ENCODE results near the gene TTLL10. TPM values are rescaled to one million over a fixed set of nuclear protein-coding genes. Genes with fewer than 3 reads are reported as not detected.
"Not testable (repeated sequence)": the region's sequence is repeated elsewhere in the genome, so short reads cannot be mapped to it uniquely, and the experiment has no call there.

The TTLL10 gene
- total RNA-seq, 1 donor from 2014 or later: 0.71 TPM

DNA sequence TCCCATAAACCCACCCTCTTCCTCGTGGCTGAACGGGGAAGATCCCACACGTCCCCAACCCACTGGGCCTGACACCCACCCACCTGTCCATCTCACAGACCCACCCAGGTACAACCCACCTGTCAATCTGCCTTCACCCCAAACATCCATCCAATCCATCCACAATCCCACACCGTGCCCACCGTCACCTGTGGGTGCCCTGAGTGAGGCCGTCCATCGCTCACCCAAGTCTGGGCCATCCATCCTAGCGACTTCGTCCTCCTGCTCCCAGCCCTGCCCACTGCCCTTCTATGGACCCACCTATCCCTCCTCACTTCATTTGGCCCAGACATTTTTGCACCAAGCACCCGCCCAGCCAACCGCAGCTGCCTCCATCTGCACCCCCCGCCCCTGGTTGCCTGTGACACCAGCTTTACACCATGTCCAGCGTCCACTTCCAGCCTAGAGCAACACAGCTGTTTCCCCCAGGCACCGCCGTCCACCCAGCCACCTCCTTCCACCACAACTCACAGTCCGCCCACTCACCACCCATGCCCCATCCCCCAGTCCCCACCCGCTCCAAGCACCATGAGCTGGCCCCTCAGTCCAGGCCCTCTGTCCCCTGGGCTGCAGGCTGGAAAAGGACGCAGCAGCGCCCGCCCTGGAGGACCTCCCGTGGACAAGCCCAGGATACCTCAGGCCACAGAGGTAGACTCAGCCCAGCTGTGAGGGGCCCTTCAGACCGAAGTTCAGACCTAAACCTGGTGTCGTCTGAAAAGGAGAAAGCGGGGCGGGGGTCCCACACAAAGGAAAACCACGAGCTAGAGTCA, 7.7 kb downstream of the TTLL10 start:
- ATAC-seq: no peak
- intact Hi-C loops (cut with DNase I): no loop called here
- no peak for DNase-seq (ENCODE audit: low spot score)

DNA sequence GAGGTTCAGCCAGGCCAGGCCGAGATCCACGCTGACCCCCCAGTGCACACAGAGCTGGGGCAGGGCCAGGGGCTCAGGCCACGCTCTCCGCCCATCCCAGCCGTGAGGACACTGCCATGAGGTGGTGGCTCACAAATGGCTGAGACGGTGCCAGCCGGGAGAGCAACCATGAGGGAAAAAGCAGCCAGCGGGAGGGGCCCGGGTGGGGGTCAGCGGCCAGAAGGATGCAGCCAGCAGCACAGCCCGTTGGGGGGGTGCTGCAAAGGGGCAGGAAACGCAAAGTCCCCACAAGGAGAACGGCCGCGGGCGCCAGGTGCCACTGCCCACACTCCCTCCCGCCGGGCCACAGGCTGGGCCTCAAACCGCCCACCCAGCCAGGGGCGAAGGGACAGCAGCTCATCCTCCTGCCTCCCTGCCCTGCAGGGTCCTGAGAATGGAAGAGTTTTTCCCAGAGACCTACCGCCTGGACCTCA, 8.3 kb downstream of the TTLL10 start:
- no peak for ATAC-seq
- intact Hi-C loops (cut with DNase I): no loop called here
- DNase-seq (ENCODE audit: low spot score): no peak

DNA sequence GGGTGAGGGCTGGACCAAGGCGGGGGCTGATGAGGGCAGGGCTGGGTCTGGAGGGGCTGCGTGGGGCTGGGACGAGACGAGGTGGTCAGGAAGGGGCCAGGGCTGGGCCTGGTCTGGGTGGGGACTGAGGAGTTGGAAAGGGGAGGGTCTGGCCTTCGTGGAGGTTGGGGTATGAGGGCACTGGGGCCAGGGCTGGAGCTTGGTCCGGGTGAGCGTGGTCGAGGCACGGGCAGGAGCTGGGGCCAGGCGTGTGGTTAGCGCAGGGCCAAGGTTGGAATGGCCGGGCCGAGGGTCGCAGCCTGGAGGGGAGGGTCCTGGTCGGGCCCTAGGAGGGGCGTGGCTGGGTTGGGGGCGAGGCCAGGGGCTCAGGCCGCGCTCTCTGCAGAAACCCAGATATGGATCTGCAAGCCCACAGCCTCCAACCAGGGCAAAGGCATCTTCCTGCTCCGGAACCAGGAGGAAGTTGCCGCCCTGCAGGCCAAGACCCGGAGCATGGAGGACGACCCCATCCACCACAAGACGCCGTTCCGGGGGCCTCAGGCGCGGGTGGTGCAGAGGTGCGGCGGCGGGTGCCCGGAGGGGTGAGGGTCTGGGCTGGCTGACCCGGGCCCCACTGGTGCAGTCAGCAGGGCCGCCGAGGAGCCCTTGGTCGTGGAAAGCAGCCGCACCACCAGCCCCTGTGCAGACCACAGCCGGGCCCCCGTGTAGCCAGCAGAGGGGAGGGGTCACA, 9.0 kb downstream of the TTLL10 start:
- ATAC-seq (no peak), DNase-seq (ENCODE audit: low spot score) (no peak)
- intact Hi-C loops (cut with DNase I): no loop called here

DNA sequence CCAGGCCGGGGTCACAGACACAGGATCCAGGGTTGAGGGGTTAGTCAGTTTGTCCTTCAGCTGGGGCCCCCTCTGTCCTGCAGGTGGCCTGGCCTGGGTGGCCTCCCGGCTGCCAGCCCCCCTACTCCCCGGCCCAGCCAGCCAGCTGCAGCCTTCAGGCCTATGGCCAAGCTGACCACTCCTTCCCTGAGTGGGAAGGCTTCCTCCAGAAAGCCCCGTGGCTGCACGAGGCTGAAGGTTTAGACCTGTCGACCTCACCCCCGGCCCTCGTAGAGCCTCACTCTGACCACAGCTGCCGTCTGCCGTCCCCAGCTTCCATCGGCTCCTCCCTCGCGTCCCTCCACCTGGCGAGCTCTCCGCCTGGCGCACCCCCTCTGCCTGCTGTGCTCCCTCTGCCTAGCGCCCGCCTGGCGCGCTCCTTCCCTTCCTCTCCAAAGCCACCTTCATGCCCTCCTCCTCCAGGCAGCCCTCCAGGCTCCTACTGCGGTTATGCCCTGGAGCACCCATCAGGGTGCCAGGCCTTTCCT, 9.6 kb downstream of the TTLL10 start:
- intact Hi-C loops (cut with DNase I): no loop called here
- ATAC-seq: no peak
- no peak for DNase-seq (ENCODE audit: low spot score)

DNA sequence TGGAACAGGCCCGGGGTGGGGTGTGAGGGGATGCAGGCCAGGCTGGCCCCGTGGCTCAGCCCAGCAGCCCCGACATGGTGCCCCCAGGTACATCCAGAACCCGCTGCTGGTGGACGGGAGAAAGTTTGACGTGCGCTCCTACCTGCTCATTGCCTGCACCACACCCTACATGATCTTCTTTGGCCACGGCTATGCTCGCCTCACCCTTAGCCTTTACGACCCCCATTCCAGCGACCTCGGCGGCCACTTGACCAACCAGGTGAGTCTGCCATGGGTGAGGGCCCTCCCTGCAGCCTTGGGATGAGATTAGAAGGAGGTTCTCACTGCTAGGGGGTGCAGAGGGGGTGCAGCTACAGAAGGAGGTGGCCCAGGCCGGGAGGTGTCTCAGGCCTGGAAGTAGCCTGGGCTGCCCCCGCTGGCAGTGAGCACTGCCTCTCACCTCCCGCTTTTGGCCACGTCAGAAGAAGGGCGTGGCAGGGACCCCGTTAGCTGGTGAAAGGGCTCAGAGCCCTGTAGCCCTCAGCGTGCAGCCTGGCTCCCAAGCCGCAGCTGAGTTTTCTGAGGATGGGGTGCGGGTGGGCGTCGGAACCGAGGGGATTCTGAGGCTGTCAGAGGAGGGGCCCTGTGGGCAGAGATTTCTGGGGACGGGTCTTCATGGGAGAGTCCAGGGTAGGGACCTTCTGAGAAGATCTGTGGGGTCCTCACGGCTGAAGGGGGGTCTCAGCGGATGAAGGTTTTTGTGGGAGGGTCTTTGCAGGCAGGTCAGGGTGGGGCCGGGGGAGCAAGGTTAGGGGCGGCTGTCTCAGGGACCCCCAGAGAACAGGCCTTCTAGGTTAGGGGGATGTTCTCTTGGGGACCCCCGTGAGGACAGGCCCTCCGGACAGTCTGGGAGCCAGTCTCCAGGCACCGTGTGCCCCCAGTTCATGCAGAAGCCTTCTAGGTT, 10.4 kb downstream of the TTLL10 start:
- ATAC-seq (no peak), DNase-seq (ENCODE audit: low spot score) (no peak)
- intact Hi-C loops (cut with DNase I): no loop called here

DNA sequence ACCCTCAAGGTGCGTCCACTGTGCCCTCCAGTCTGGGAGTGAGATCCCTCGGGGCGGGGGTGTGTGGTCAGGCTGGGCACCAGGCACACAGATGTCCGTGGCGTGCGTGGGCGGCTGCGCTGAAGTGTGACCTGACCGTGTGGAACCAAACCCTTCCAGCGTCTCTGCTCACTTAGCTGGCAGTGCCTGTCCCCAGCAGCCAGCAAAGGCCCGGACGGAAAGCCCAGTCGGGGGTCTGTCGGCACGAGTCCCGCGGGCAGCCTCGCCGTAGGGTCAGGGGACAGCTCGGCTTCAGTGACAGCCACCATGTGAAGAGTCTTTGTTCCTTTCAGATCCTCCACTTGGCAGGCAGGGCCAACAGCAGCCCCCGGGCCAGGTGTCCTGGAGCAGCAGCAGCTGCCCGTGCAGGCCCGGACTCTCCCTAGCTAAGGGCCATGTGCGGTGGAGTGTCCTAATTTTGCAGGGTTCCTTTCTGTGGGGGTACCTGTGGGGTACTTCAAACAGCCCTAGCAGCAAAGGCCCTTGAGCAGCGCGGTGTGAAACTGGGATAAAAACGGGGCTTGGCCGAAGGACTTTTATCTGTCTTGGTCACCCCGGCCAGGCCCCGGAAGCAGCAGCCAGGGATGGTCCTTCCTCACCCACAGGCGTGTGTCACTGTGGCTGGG, 11.6 kb downstream of the TTLL10 start:
- intact Hi-C loops (cut with DNase I): no loop called here
- no peak for DNase-seq (ENCODE audit: low spot score)
- ATAC-seq: no peak

DNA sequence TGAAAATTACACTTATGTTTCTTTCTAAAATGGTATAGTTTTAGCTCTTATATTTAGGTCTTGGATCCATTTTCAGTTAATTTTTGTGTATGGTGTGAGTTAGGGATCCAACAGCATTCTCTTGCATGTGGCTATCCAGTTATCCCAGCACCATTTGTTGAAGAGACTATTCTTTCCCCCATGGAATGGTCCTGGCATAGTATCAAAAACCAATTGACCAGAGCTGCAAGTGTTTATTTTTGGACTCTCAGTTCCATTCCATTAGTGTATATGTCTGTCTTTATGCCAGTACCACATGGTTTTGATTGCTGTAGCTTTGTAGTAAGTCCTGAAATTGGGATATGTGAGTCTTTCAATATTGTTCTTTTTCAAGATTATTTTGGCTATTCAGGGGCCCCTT, 14.3 kb downstream of the TTLL10 start:
- no peak for DNase-seq (ENCODE audit: low spot score)
- intact Hi-C loops (cut with DNase I): no loop called here
- no peak for ATAC-seq

DNA sequence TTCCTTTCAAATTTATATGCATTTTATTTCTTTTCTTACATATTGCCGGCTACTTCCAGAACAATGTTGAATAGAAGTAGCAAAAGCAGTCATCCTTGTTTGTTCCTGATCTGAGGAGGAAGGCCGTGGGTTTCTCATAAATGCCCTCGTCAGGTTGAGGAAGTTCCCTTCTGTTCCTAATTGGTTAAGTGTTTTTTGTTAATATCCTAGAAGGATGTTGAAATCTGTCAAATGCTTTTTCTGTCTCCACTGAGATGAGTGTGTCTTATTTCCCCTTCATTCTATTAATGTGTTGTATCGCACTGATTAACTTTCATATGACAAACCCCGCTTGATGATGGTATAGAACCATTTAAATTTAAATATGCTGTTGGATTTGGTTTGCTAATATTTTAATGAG, 15.4 kb downstream of the TTLL10 start:
- ATAC-seq: no peak
- intact Hi-C loops (cut with DNase I): no loop called here
- DNase-seq (ENCODE audit: low spot score): no peak

DNA sequence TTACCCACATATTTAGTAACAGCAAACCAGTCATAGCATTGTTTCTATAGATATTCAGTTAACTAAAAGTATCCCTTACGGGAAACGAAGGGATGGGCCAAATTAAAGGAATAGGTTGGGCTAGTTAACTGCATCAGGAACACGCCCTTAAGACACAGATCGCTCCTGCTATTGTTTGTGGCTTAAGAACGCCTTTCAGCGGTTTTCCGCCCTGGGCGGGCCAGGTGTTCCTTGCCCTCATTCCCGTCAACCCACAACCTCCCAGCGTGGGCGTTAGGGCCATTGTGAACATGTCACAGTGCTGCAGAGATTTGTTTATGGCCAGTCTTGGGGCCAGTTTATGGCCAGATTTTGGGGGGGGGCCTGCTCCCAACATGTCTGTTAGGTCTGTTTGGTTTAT, 18.1 kb downstream of the TTLL10 start:
- DNase-seq (ENCODE audit: low spot score): no peak
- no peak for ATAC-seq
- intact Hi-C loops (cut with DNase I): no loop called here

DNA sequence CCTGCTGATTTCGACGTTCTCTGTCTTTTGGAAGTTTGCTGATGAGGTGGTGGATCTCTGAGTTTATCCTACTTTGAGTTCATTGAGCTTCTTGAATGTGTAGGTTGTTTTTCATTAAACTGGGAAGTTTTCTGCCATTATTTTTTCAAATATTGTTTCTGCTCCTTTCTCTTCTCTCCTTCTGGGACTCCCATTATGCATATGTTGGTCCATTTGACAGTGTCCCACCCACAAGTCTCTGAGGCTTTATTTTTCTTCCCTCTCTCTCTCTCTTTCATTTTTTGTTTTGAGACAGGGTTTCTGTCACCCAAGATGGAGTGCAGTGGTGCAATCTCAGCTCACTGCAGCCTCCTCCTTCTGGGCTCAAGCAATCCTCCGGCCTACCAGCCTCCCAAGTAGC, 21.0 kb downstream of the TTLL10 start:
- ATAC-seq (no peak), DNase-seq (ENCODE audit: low spot score) (no peak)
- intact Hi-C loops (cut with DNase I): no loop called here

DNA sequence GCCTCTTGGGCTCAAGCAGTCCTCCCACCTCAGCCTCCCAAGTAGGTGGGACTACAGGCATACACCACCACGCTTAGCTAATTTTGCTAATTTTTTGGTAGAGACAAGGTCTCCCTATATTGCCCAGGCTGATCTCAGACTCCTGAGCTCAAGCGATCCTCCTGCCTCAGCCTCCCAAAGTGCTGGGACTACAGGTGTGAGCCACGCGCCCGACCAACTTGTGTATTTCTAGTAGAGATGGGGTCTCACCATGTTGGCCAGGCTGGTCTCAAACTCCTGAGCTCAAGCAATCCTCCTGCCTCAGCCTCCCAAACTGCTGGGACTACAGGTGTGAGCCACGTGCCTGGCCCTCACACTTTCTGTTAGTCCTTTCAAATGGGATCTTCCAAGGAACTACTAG, 22.0 kb downstream of the TTLL10 start:
- ATAC-seq; intact Hi-C loops (cut with DNase I); DNase-seq (ENCODE audit: low spot score): not testable (repeated sequence)

DNA sequence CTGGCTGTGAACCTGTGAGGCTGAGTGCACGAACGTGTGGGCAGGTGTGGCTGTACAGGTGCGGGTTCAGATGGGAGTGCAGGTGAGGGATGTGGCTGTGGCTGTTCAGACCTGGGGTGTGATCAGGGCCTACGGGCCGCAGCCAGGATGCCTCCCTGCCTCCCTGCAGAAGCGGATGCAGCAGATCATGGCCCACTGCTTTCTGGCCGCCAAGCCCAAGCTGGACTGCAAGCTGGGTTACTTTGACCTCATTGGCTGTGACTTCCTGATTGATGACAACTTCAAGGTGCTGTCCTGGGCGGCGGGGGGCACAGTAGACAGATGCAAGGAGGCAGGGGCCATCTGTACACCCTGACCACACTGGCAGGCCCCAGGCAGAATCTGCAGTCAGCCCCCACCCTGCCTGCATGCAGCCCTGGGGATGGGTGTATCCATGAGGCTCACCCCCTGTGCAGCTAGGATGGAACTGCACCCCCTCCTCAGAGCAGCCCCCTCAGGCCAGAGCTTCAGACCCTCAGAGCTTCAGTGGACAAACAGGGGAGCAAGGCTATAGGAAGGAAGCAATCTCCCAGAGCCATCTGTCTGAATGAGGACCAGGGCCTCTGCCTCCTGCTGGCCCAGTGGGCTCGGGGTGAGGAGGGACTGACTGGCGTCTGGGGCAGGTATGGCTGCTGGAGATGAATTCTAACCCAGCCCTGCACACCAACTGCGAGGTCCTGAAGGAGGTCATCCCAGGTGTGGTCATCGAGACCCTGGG, 22.9 kb downstream of the TTLL10 start:
- intact Hi-C loops (cut with DNase I): no loop called here

DNA sequence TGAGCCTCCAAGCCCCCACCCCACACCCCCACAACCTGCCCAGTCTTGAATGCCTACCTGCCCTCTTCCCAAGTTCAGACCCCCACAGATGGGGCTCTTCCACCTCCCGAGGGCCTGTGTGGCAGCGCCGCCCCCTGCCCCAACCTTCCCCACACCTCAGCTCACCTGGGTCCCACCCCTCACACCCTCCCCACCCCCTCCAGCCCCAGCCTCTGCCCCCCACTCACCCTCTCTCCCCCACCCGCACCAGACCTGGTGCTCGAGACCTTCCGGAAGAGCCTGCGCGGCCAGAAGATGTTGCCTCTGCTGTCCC, 23.5 kb downstream of the TTLL10 start:
- DNase-seq (ENCODE audit: low spot score): no peak
- no peak for ATAC-seq
- intact Hi-C loops (cut with DNase I): no loop called here

More for the DNA sequence above, 22.9 kb downstream of the TTLL10 start:
- DNase-seq (ENCODE audit: low spot score): no peak
- no peak for ATAC-seq

DNA sequence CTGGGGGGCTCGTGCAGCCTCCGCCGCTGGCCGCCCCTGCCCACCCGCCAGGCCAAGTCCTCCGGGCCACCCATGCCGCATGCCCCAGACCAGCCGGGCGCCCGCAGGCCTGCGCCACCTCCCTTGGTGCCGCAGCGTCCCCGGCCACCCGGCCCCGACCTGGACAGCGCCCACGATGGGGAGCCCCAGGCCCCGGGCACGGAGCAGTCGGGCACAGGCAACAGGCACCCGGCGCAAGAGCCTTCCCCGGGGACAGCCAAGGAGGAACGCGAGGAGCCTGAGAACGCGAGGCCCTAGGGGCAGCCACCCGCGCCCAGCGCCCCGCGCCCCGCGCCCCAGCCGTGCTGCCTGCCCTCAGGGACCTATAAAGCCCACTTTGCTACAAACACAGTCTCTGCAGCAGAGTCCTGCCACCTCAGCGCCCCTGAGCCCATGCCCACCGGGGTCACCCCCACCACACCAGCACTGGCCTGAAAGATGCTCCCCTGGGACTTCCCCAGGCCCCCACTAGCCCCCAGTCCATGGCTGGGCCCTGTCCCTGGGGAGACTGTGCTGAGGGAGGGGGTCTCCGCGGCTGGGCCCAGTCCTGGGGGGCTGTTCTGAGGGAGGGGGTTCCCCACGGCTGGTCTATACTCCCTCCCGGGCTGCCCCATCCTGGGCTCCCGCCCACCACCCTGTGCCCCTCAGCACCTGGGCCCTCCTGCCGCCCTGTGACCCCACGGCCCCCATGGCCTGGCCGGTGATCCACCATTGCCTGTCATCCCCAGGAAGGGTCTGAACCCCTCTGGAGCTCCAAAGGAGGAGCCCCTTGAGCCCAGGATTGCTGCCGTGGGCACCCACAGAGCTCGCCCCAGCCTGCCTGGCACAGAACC, 24.1 kb downstream of the TTLL10 start:
- intact Hi-C loops (cut with DNase I): no loop called here
- no peak for ATAC-seq
- DNase-seq (ENCODE audit: low spot score): no peak

DNA sequence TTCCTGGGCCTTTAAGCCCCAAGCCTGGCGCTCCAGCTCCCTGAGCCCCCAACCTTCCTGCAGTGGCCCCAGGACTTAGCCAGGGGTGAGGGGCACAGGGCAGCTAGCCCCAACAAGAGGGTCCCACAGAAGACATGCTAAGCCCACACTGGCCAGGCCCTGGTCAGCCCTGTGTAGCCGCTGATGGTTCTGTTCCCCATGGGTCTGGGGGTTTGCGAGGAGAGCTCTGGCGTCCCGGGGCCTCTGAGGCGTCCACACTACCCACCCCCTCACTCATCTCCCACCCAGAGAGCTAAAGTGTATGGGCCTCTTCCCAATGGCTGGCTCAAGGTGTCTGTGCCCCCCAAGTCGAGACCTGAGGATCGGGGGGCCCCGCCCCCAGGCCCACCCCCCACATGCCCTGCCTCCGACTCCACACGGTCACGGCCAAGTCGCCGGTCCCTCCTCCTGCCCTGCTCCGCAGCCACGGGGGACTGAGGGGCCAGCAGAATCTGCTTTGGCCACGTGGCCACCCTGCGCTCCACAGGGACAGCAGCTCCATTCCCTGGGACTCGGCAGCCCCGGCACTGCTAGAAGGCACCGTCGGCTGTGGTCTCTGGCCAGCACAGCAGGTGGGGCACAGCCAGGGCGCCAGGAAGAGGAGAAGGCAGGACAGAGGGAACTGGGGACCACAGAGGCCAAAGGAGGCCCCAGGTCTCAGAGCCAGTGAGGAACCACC, 24.9 kb downstream of the TTLL10 start:
- no peak for DNase-seq (ENCODE audit: low spot score)
- intact Hi-C loops (cut with DNase I): no loop called here
- ATAC-seq: no peak

DNA sequence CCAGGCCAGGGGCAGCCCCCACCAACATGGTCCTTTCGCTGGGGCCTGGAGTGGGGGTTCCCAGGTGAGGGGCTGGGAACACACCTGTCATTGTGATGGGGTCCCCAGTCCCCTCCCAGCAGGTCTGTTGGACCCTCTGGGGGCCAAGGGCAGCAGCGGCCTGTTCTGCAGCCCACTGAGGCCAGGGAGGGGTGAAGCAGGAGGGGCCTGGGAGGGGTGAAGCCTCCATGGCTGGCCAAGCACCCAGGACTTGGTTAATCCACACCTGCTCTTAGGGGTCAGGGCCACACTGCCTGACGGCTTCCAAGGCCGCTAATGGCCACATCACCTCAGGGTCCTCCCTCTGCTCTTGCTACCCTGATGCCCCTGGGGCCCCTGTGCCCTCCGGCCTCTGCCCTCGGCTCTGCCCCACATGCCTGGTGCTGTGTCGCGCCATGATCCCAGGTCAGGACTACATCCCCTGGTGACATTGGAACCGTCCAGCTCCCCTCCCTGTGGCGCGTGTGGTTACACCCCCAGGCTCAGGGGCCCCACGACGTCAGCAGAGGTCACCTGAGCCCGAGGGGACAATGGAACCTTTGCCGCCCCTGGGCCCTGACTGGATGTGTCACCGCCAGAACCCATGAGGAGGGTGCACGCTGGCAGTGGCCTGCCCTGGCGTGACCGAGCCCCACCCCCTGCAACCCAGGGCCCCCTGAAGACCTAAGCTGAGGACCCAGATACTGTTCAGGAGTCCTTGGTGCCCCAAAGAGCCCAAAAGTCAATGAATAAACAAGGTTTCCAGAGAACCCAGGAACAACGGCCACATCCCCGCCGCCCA, 25.7 kb downstream of the TTLL10 start:
- ATAC-seq (no peak), DNase-seq (ENCODE audit: low spot score) (no peak)
- intact Hi-C loops (cut with DNase I): no loop called here

All from sciatic nerve (tissue), 2 donors.